GM12875 (cell line): ENCODE results near the gene PRDM11.

ENCODE experiments used
- H3K4me3 ChIP-seq: one replicate; pipeline ENCODE4 v1.5.1; 2011; ENCODE audit warnings: low read depth, low read length, control low read depth
- CTCF ChIP-seq: IDR thresholded peaks from 2 replicates; pipeline ENCODE4 v1.5.1; 2011; ENCODE audit warnings: low read depth, mild to moderate bottlenecking, control low read depth, inconsistent platforms, low read length, moderate library complexity, borderline replicate concordance; ENCODE audit not compliant: insufficient read depth

Gene PRDM11

GRCh38 chr11:45216901-45217300 is 70.5 kb downstream of the PRDM11 start:
- no peak overlapping the region for H3K4me3 ChIP-seq
- TF ChIP-seq CTCF = no peak

- H3K4me3 ChIP-seq = no peak overlapping the region
- TF ChIP-seq CTCF = no peak
Observed at GRCh38 chr11:45217991-45218390, 71.6 kb downstream of the PRDM11 start.

GRCh38 chr11:45218705-45219104 is 72.3 kb downstream of the PRDM11 start:
- H3K4me3 ChIP-seq = no peak overlapping the region
- TF ChIP-seq CTCF = no peak

GRCh38 chr11:45219411-45219810 is 73.0 kb downstream of the PRDM11 start:
- H3K4me3 ChIP-seq = no peak overlapping the region
- TF ChIP-seq CTCF = no peak

- no peak overlapping the region for H3K4me3 ChIP-seq
- no peak for TF ChIP-seq CTCF
Observed at GRCh38 chr11:45223496-45223895, 77.1 kb downstream of the PRDM11 start.

- no peak for TF ChIP-seq CTCF
- no peak overlapping the region for H3K4me3 ChIP-seq
Observed at GRCh38 chr11:45224766-45225165, 78.3 kb downstream of the PRDM11 start.

GRCh38 chr11:45225277-45225676 is 78.8 kb downstream of the PRDM11 start:
- TF ChIP-seq CTCF = no peak

More at GRCh38 chr11:45225277-45225676, 78.8 kb downstream of the PRDM11 start:
- no peak overlapping the region for H3K4me3 ChIP-seq
